Mesodermal cell (in vitro differentiated cells): ENCODE data around the gene FAM111A.

Source experiments
- H3K27ac ChIP-seq: 2 replicates; pipeline ENCODE4 v1.7.0; 2013; ENCODE audit warnings: mild to moderate bottlenecking, low read depth, low read length, moderate library complexity; ENCODE audit not compliant: severe bottlenecking
- H3K36me3 ChIP-seq: 2 replicates; pipeline ENCODE4 v1.7.1; 2013; ENCODE audit warnings: mild to moderate bottlenecking, low read length, moderate library complexity; ENCODE audit not compliant: control insufficient read depth, insufficient read depth
- H3K4me1 ChIP-seq: one replicate; pipeline ENCODE4 v1.7.1; 2013; ENCODE audit warnings: mild to moderate bottlenecking, low read length; ENCODE audit not compliant: insufficient read depth, control insufficient read depth, poor library complexity, severe bottlenecking
- H3K4me3 ChIP-seq: 2 replicates; pipeline ENCODE4 v1.7.0; 2013; ENCODE audit warnings: low read length, control low read depth, mild to moderate bottlenecking; ENCODE audit not compliant: insufficient read depth, poor library complexity, severe bottlenecking; ENCODE audit errors: extremely low read depth
- H3K9me3 ChIP-seq: 2 replicates; pipeline ENCODE4 v1.7.1; 2013; ENCODE audit warnings: mild to moderate bottlenecking, low read length, moderate library complexity; ENCODE audit not compliant: control insufficient read depth
- WGBS, 2 experiments: methylation state at CpG; one replicate each; pipeline ENCODE4 v1.1.5; 2013; ENCODE audit warnings: missing lambda C conversion rate in 2 of 2; ENCODE audit not compliant: insufficient coverage in 2 of 2; 5-methylcytosine and 5-hydroxymethylcytosine counted together

The FAM111A gene

GRCh38 chr11:59191095-59191494 is 48.4 kb downstream of the FAM111A start:
- 89 to 100% methylated on average over 3 to 4 of the region's 4 CpGs for WGBS, 2 experiments
- H3K36me3 ChIP-seq: peaks cover 59% of the 10 kb centered on the region

GRCh38 chr11:59191890-59192289 is 49.2 kb downstream of the FAM111A start:
- Histone ChIP-seq H3K4me3 (no peak overlapping the region), H3K36me3 (peaks cover 67% of the 10 kb centered on the region), H3K9me3 (no peaks in the 10 kb centered on the region), H3K4me1 (peaks cover 9% of the 10 kb centered on the region), H3K27ac (no peak overlapping the region)
- WGBS, 2 experiments: 89 to 90% methylated on average over 2 to 8 of the region's 8 CpGs

More at GRCh38 chr11:59191095-59191494, 48.4 kb downstream of the FAM111A start:
- H3K4me3 ChIP-seq: no peak overlapping the region
- peaks cover 9% of the 10 kb centered on the region for H3K4me1 ChIP-seq
- H3K27ac ChIP-seq: no peak overlapping the region
- H3K9me3 ChIP-seq: no peaks in the 10 kb centered on the region

- Histone ChIP-seq H3K36me3 (peaks cover 72% of the 10 kb centered on the region), H3K4me3 (no peak overlapping the region)
- WGBS, 2 experiments: 86 to 100% methylated on average over 2 of the region's 4 CpGs
Observed at GRCh38 chr11:59192446-59193020, 49.9 kb downstream of the FAM111A start.

DNA sequence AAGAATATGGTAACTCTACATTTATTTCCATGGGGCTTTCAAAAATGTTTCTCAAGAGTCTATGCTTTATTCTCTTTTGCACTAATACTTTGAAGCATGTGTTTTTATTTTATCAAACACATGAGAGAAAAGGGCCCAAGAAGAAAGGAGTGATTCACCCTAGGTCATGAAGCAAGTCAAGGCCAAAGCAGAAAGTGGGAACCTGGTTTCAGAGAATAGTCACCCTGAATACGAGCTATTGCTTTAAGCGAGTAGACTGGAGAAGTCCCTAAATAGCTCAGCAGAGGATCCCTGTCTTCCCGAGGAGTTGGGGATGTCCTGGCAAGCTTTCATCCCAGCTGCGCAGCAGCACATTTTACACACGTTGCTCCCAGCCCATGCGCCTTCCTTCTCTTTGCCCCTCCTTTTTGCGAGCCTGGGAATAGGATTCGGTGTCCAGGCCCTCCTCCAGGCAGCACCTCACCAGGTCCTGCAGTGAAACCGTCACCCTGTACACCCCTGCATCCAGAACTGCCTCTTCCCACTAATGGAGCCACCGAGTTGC is 51.0 kb downstream of the FAM111A start:
- H3K36me3 ChIP-seq: peaks cover 81% of the 10 kb centered on the region
- H3K27ac ChIP-seq: no peak overlapping the region
- H3K4me1 ChIP-seq: peaks cover 7% of the 10 kb centered on the region
- H3K4me3 ChIP-seq: no peak overlapping the region
- WGBS, 2 experiments: 94 to 95% methylated on average over 9 to 10 of the region's 10 CpGs
- H3K9me3 ChIP-seq: no peaks in the 10 kb centered on the region

More at GRCh38 chr11:59192446-59193020, 49.9 kb downstream of the FAM111A start:
- H3K9me3 ChIP-seq: no peaks in the 10 kb centered on the region
- no peak overlapping the region for H3K27ac ChIP-seq
- H3K4me1 ChIP-seq: peaks cover 9% of the 10 kb centered on the region

GRCh38 chr11:59195586-59195985 is 52.9 kb downstream of the FAM111A start:
- 86 to 91% methylated on average over 1 to 3 of the region's 4 CpGs for WGBS, 2 experiments
- H3K4me1 ChIP-seq: no peaks in the 10 kb centered on the region
- peaks cover 75% of the 10 kb centered on the region for H3K36me3 ChIP-seq
- H3K9me3 ChIP-seq: no peaks in the 10 kb centered on the region
- H3K27ac ChIP-seq: no peak overlapping the region
- H3K4me3 ChIP-seq: no peak overlapping the region

- H3K36me3 ChIP-seq: peaks cover 73% of the 10 kb centered on the region
- H3K9me3 ChIP-seq: no peaks in the 10 kb centered on the region
- H3K27ac ChIP-seq: no peak overlapping the region
- H3K4me1 ChIP-seq: no peaks in the 10 kb centered on the region
- no peak overlapping the region for H3K4me3 ChIP-seq
- 83 to 86% methylated on average over 1 of the region's 2 CpGs for WGBS, 2 experiments
Observed at GRCh38 chr11:59196777-59197176, 54.1 kb downstream of the FAM111A start.

DNA sequence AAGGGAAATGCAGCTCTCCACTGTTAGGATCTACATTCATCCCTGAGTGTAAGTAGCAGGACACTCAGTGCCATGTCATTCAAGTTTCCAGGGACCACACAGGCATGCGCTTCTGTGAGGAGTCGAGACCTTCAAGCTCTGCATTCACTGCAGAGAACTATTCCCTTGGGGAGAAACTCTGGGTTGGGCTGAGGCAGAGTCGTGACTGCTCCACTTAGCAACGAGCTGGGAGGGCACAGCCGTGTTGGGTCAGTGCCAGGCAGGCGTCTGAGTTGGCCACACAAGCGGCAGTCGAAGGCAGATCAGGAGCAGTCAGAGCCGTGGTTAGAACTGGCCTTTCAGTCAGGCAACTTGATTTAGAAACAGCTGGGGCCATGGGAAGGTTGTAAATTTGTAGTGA is 55.3 kb downstream of the FAM111A start:
- Histone ChIP-seq H3K4me1 (no peaks in the 10 kb centered on the region), H3K27ac (no peak overlapping the region), H3K4me3 (no peak overlapping the region), H3K9me3 (no peaks in the 10 kb centered on the region), H3K36me3 (peaks cover 61% of the 10 kb centered on the region)
- WGBS, 2 experiments: 90 to 95% methylated on average over 9 of the region's 9 CpGs

DNA sequence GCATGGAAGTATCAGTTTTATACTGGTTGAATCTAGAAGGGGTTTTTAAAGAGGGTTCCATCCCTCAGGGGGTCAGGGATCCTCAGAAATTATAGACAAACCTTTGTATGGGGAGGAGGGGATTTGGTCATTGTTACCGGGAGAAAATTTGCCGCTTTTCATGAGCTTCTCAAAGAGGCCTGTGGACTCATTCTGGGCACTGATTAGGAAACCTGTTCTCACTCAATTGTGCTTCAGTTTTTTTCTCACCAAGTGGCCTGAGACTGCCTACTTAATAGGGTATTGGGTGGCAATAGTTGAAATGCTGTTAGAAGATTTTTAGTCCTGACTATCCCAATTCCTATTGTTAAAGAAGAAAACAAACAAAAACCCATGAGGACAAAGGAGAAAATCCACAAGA is 56.1 kb downstream of the FAM111A start:
- peaks cover 54% of the 10 kb centered on the region for H3K36me3 ChIP-seq
- no peaks in the 10 kb centered on the region for H3K9me3 ChIP-seq
- no peak overlapping the region for H3K4me3 ChIP-seq
- WGBS, 2 experiments: 100% methylated on average over 1 to 2 of the region's 2 CpGs
- H3K4me1 ChIP-seq: no peaks in the 10 kb centered on the region
- H3K27ac ChIP-seq: no peak overlapping the region

DNA sequence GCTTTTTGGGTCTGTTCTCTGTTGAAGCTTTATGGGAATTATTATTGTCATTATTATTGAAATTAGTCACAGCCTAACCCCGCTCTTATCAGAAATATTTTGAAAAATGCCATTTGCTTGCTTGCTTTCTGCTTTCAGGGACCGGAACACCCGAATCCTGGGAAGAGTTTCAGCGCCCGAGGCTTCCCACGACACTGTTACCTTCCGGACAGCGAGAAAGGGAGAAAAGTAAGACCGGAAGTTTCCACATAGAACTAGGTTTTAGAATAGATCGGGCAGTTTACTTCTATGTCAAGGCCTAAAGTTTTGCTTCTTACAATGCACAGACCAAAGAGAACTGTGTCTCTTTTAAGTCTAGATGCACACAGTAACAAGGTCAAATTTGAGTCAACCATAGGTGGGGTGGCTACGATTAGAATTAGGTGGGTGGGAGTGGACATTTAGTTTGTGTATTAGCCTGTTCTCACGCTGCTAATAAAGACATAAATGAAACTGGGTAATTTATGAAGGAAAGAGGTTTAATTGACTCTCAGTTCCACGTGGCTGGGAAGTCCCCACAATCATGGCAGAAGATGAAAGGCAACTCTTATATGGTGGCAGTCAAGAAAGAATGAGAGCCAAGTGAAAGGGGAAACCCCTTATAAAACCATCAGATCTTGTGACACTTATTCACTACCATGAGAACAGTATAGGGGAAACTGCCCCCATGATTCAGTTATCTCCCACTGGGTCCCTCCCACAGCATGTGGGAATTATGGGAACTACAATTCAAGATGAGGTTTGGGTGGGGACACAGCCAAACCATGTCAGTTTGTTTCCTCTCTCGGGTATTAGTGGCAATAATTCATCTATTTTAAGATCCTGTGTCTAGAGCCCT is 57.1 kb downstream of the FAM111A start:
- H3K4me1 ChIP-seq: peaks cover 4% of the 10 kb centered on the region
- peaks cover 58% of the 10 kb centered on the region for H3K36me3 ChIP-seq
- H3K4me3 ChIP-seq: no peak overlapping the region
- no peak overlapping the region for H3K27ac ChIP-seq
- no peaks in the 10 kb centered on the region for H3K9me3 ChIP-seq
- WGBS, 2 experiments: 95 to 96% methylated on average over 13 of the region's 14 CpGs

- H3K36me3 ChIP-seq: peaks cover 58% of the 10 kb centered on the region
- H3K4me1 ChIP-seq: peaks cover 6% of the 10 kb centered on the region
- H3K4me3 ChIP-seq: no peak overlapping the region
- no peaks in the 10 kb centered on the region for H3K9me3 ChIP-seq
- no peak overlapping the region for H3K27ac ChIP-seq
- 93% methylated on average over 4 of the region's 4 CpGs for WGBS, 2 experiments
Observed at GRCh38 chr11:59200423-59200746, 57.7 kb downstream of the FAM111A start.

- Histone ChIP-seq H3K9me3 (no peaks in the 10 kb centered on the region), H3K27ac (no peak overlapping the region), H3K4me1 (peaks cover 6% of the 10 kb centered on the region), H3K4me3 (no peak overlapping the region), H3K36me3 (peaks cover 57% of the 10 kb centered on the region)
- WGBS, 2 experiments: 89 to 92% methylated on average over 1 to 2 of the region's 3 CpGs
Observed at GRCh38 chr11:59201353-59201752, 58.7 kb downstream of the FAM111A start.
